HepG2 (cell line): ENCODE measurements around the gene CSTPP1. TPM values are rescaled to one million over a fixed set of nuclear protein-coding genes. Genes with fewer than 3 reads are reported as not detected.

Experiments used
- AGO1 ChIP-seq: fragments of 200-400 bp; formaldehyde crosslinking; IDR thresholded peaks from 2 replicates; pipeline ENCODE4 v1.6.1; 2017; ENCODE audit warnings: mild to moderate bottlenecking, low read depth, low read length, moderate library complexity; ENCODE audit not compliant: poor library complexity, severe bottlenecking
- ARID2 ChIP-seq: sonication (generic); formaldehyde crosslinking; IDR thresholded peaks from 2 replicates; pipeline ENCODE4 v1.8.1; 2022; ENCODE audit warnings: mild to moderate bottlenecking, missing genetic modification reagents, borderline replicate concordance
- ASH2L ChIP-seq: fragments of 300-600, 200-600 bp; sonication (generic); IDR thresholded peaks from 2 replicates; pipeline ENCODE4 v1.7.0; 2017; ENCODE audit warnings: low read depth, mild to moderate bottlenecking, moderate library complexity, mixed read lengths, low read length; ENCODE audit not compliant: insufficient read length
- ATF4 ChIP-seq, 2 experiments: fragments of 450-650 bp in 1 of 2; sonication (generic) in 1 of 2; formaldehyde crosslinking; IDR thresholded peaks; 2 replicates each; pipeline versions ENCODE4 v1.5.0 to v1.8.0; 2020 to 2022; ENCODE audit warnings: mild to moderate bottlenecking in 1 of 2, missing genetic modification reagents in 1 of 2
- CEBPG ChIP-seq: IDR thresholded peaks from 2 replicates; pipeline ENCODE4 v1.6.1; 2016
- GPN1 ChIP-seq: sonication (generic); formaldehyde crosslinking; IDR thresholded peaks from 2 replicates; pipeline ENCODE4 v1.5.1; 2020; ENCODE audit warnings: missing genetic modification reagents, borderline replicate concordance
- ISX ChIP-seq: sonication (generic); formaldehyde crosslinking; conservative IDR thresholded peaks from 2 replicates; pipeline ENCODE4 v1.5.0; 2020; ENCODE audit warnings: missing genetic modification reagents
- KDM4B ChIP-seq: sonication (generic); formaldehyde crosslinking; IDR thresholded peaks from 2 replicates; pipeline ENCODE4 v1.4.0; 2020; ENCODE audit warnings: missing genetic modification reagents
- MAZ ChIP-seq, 2 experiments: sonication (generic) in 1 of 2; formaldehyde crosslinking in 1 of 2; IDR thresholded peaks; 2 replicates each; pipeline versions ENCODE4 v1.5.0 to v1.6.1; 2012 to 2020; ENCODE audit warnings: low read depth in 2 of 2, mild to moderate bottlenecking in 2 of 2, borderline replicate concordance in 1 of 2, improper control_type of control experiment in 1 of 2, low read length in 1 of 2, missing genetic modification reagents in 1 of 2, moderate library complexity in 1 of 2
- NFATC3 ChIP-seq: sonication (generic); formaldehyde crosslinking; IDR thresholded peaks from 2 replicates; pipeline ENCODE4 v1.5.1; 2020; ENCODE audit warnings: mild to moderate bottlenecking, missing genetic modification reagents
- NRL ChIP-seq: sonication (generic); formaldehyde crosslinking; IDR thresholded peaks from 2 replicates; pipeline ENCODE4 v1.5.0; 2020; ENCODE audit warnings: missing genetic modification reagents, mild to moderate bottlenecking, moderate library complexity, borderline replicate concordance
- PAX8 ChIP-seq: sonication (generic); formaldehyde crosslinking; IDR thresholded peaks from 2 replicates; pipeline ENCODE4 v1.8.0; 2022; ENCODE audit warnings: mild to moderate bottlenecking, missing genetic modification reagents, borderline replicate concordance
- TGIF2 ChIP-seq: IDR thresholded peaks from 2 replicates; pipeline ENCODE4 v1.6.1; 2016; ENCODE audit warnings: control low read depth, missing compliant biosample characterization
- ZNF230 ChIP-seq: sonication (generic); formaldehyde crosslinking; IDR thresholded peaks from 2 replicates; pipeline ENCODE4 v1.4.0; 2020; ENCODE audit warnings: mild to moderate bottlenecking, missing genetic modification reagents
- ZNF354B ChIP-seq: sonication (generic); formaldehyde crosslinking; IDR thresholded peaks from 2 replicates; pipeline ENCODE4 v1.8.0; 2022; ENCODE audit warnings: mild to moderate bottlenecking, missing genetic modification reagents
- ZNF7 ChIP-seq: IDR thresholded peaks from 2 replicates; pipeline ENCODE4 v1.6.1; 2016; ENCODE audit warnings: missing biosample characterization, missing genetic modification reagents
- ZNF768 ChIP-seq: sonication (generic); formaldehyde crosslinking; IDR thresholded peaks from 2 replicates; pipeline ENCODE4 v1.4.0; 2020; ENCODE audit warnings: missing genetic modification reagents
- ZNF781 ChIP-seq: sonication (generic); formaldehyde crosslinking; IDR thresholded peaks from 2 replicates; pipeline ENCODE4 v1.5.1; 2020; ENCODE audit warnings: borderline replicate concordance, mild to moderate bottlenecking, missing genetic modification reagents; ENCODE audit errors: not compliant biosample characterization
- polyA plus RNA-seq, 8 experiments: library from polyadenylated mRNA; depleted of rRNA in 3 of 8; stranded (reverse) in 7 of 8; unstranded in 1 of 8; fragments of >200 nt; fragmentation: Illumina TruSeq in 4 of 8; extraction: Trizol in 4 of 8; gene quantifications; 2 replicates each; pipeline versions ENCODE4 v1.2.1 to v1.2.3, GENCODE V29; 2011 to 2016; ENCODE audit warnings: low read depth in 4 of 8, missing spikeins in 1 of 8, mixed read lengths in 1 of 8; ENCODE audit not compliant: insufficient read depth in 1 of 8
- total RNA-seq, 5 experiments: library from RNA; depleted of rRNA; stranded (reverse); fragments of >200 nt; fragmentation: Illumina TruSeq; extraction: Trizol; gene quantifications; 2 replicates each; pipeline ENCODE4 v1.2.3, GENCODE V29; 2016; ENCODE audit warnings: low read depth in 1 of 5
- TF ChIP-seq, protein P1 (sequence below): sonication (generic); formaldehyde crosslinking; IDR thresholded peaks from 2 replicates; pipeline ENCODE4 v1.4.0; 2020; ENCODE audit warnings: missing genetic modification reagents, borderline replicate concordance
- TF ChIP-seq, protein P2 (sequence below): sonication (generic); formaldehyde crosslinking; IDR thresholded peaks from 2 replicates; pipeline ENCODE4 v1.5.0; 2020; ENCODE audit warnings: mild to moderate bottlenecking, missing genetic modification reagents, borderline replicate concordance
- TF ChIP-seq, protein P3 (sequence below): sonication (generic); formaldehyde crosslinking; IDR thresholded peaks from 2 replicates; pipeline ENCODE4 v1.5.1; 2020; ENCODE audit warnings: mild to moderate bottlenecking, missing genetic modification reagents, moderate library complexity

The CSTPP1 gene
- total and polyA plus RNA-seq, 2 of the 13 experiments (the other 11 are each of a cell fraction or from before 2014, with no cell fraction given) = 12.3 to 14.6 TPM

DNA sequence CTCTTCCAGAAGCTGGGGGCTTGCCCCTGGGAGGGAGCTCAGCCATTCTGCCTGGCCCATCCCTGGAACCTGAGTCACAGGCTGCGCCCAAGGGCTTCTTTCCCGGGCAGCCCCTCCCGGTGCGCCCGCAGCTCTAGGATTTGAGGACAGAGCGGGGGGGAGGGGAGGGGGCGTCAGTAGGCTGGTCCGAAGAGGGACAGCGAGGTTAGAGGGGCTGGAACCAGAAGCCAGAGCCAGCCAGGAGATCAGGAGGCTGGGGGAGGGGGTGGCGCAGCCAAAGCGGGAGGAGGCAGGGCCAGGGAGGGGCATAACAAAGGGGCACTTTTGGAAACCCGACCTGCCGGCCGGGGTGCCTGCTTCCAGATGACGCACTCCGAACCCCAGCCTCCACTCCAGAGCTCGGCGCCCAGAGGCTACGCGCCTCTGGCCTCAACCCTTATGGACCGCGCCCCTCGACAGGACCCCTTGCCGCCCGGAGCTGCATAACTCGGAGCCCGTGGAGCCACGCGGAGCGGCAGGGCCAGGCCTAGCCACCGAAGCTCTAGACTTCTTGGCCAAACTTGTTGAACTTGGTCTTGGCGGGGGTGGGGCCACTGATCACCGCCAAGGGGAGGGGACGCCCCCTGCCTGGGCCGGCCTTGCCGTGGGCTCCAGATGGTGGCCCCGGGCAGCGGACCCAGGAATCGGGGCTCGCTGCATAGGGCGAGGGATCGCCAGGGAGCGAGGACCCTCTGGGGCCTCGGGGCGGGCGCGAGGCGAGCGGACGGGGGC, 248.9 kb downstream of the CSTPP1 start (continued):
- TF ChIP-seq ZNF781 (CRISPR knock-in tag) (peak; percentile 44), ASH2L (no peak), ATF4 (CRISPR knock-in tag; IDR thresholded peaks at IDR 0.05) (0 out of 4 replicates have a peak, but pooled peaks of 1 of the 2 experiments have one; percentile 23), ARID2 (no peak), ZNF768 (CRISPR knock-in tag) (peak; percentile 52; the same call in 1 of the 2 replicates), GPN1 (CRISPR knock-in tag) (no peak), KDM4B (CRISPR knock-in tag) (no peak), NFATC3 (no peak), CEBPG (CRISPR knock-in tag) (0 out of 2 replicates have a peak, but pooled peaks have one; percentile 3), PAX8 (CRISPR knock-in tag) (no peak; the same call in 1 of the 2 replicates), ZNF230 (CRISPR knock-in tag) (0 out of 2 replicates have a peak, but pooled peaks have one; percentile 46), AGO1 (peak; percentile 8), ISX (CRISPR knock-in tag) (no peak), ZNF7 (CRISPR knock-in tag) (no peak), ZNF354B (no peak), MAZ (IDR thresholded peaks at IDR 0.05; ENCODE audit: borderline replicate concordance, low read depth, low read length) (no peak), MAZ (CRISPR knock-in tag; IDR thresholded peaks at IDR 0.05; ENCODE audit: low read depth) (no peak), NRL (CRISPR knock-in tag) (peak; percentile 1; the same call in 1 of the 2 replicates), TGIF2 (peak; percentile 32; the same call in 1 of the 2 replicates)
- TF ChIP-seq, protein P1, sequence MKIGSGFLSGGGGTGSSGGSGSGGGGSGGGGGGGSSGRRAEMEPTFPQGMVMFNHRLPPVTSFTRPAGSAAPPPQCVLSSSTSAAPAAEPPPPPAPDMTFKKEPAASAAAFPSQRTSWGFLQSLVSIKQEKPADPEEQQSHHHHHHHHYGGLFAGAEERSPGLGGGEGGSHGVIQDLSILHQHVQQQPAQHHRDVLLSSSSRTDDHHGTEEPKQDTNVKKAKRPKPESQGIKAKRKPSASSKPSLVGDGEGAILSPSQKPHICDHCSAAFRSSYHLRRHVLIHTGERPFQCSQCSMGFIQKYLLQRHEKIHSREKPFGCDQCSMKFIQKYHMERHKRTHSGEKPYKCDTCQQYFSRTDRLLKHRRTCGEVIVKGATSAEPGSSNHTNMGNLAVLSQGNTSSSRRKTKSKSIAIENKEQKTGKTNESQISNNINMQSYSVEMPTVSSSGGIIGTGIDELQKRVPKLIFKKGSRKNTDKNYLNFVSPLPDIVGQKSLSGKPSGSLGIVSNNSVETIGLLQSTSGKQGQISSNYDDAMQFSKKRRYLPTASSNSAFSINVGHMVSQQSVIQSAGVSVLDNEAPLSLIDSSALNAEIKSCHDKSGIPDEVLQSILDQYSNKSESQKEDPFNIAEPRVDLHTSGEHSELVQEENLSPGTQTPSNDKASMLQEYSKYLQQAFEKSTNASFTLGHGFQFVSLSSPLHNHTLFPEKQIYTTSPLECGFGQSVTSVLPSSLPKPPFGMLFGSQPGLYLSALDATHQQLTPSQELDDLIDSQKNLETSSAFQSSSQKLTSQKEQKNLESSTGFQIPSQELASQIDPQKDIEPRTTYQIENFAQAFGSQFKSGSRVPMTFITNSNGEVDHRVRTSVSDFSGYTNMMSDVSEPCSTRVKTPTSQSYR (CRISPR knock-in tag) = peak; percentile 86
- TF ChIP-seq, protein P2, sequence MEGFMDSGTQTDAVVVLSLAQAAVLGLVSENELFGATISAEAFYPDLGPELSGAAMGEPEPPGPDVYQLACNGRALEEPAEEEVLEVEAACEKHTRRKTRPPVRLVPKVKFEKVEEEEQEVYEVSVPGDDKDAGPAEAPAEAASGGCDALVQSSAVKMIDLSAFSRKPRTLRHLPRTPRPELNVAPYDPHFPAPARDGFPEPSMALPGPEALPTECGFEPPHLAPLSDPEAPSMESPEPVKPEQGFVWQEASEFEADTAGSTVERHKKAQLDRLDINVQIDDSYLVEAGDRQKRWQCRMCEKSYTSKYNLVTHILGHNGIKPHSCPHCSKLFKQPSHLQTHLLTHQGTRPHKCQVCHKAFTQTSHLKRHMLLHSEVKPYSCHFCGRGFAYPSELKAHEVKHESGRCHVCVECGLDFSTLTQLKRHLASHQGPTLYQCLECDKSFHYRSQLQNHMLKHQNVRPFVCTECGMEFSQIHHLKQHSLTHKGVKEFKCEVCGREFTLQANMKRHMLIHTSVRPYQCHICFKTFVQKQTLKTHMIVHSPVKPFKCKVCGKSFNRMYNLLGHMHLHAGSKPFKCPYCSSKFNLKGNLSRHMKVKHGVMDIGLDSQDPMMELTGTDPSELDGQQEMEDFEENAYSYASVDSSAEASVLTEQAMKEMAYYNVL = no peak
- TF ChIP-seq, protein P3, sequence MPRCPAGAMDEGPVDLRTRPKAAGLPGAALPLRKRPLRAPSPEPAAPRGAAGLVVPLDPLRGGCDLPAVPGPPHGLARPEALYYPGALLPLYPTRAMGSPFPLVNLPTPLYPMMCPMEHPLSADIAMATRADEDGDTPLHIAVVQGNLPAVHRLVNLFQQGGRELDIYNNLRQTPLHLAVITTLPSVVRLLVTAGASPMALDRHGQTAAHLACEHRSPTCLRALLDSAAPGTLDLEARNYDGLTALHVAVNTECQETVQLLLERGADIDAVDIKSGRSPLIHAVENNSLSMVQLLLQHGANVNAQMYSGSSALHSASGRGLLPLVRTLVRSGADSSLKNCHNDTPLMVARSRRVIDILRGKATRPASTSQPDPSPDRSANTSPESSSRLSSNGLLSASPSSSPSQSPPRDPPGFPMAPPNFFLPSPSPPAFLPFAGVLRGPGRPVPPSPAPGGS = no peak
